Measurements from ENCODE around the gene MRPS31.

MRPS31 gene

GRCh38 chr13:40770934-40771618 is at the start of gene MRPS31:
Gene MRPS31, minus strand, starts transcription at chr13:40771190. Its CDS starts 54 bp downstream, at chr13:40771136.
- peak; percentile 95 for FAIRE-seq

- FAIRE-seq: no peak
These were observed 48.9 kb upstream of the MRPS31 start for GRCh38 chr13:40819797-40820315.

DNA sequence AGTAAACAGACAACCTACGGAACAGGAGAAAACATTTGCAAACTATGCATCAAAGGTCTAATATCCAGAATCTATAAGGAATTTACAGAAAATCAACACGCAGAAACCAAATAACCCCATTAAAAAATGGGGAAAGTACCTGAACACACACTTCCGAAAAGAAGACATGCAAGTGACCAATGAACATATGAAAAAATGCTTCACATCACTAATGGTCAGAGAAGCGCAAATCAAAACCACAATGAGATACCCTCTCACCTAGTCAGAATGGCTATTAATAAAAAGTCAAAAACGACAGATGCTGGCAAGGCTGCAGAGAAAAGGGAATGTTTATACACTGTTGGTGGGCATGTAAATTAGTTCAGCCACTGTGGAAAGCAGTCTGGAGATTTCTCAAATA is 47.9 kb upstream of the MRPS31 start:
- no peak for FAIRE-seq

- no peak for FAIRE-seq
These were observed 43.8 kb upstream of the MRPS31 start for GRCh38 chr13:40814803-40815202.

DNA sequence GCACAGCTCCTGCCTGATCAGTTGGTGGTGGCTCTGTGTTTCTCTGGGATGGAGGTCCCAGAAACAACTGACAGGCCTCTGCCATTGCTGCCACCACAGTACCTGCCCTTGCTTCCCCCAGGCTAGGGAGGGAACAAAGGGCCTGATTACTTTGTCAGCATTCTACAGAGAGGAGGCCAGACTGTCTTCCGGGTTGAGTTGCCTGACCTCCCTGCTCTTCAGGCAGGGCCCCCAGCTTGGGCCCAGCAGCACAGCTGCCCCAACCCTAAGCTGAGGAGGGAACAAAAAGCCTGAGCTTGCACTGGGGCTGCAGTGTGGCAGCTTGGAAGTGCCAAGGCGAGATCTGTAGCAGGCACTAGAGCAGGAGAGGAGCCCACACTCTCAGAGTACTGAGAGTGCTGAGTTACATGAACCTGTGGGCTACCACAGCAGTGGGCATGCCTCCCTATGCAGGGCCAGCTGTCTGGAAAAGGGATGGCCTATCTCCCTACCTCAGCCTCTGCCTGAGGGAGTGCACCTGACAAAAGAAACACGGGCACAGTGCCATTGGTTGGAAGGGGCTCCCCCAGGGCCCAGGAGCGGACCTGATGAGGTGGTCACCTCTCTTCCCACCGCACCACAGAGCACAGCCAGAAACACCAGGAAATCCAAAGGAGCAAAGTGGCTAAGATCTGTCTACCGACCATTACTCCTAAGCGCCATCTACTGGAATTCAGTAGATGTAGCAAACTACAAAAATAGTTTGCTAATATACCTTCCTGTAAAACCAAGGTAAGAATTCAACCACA is 42.9 kb upstream of the MRPS31 start:
- peak; percentile 44 for FAIRE-seq

GRCh38 chr13:40812724-40813445 is 41.9 kb upstream of the MRPS31 start:
- FAIRE-seq: no peak

DNA sequence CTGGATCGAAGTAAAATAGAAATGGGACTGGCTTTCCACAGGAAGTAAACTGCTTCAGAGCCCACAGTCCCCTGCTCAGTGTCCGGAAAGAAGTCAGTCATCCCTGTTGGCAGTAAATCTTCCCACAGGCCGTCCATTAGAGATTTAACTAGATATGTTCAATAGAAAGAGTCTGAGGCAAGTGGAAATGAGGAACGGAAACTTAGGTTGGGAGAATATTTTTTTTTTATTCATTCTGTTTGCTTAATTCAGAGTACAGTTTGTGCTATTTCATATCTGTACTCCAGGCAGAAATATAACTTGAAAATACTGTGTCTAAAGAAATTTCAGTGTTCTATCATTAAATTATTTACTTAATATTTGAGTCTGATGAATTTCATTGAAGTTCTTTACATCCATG is 41.1 kb upstream of the MRPS31 start:
- no peak for FAIRE-seq

- no peak for FAIRE-seq
These were observed 38.5 kb upstream of the MRPS31 start for GRCh38 chr13:40809471-40809870.

DNA sequence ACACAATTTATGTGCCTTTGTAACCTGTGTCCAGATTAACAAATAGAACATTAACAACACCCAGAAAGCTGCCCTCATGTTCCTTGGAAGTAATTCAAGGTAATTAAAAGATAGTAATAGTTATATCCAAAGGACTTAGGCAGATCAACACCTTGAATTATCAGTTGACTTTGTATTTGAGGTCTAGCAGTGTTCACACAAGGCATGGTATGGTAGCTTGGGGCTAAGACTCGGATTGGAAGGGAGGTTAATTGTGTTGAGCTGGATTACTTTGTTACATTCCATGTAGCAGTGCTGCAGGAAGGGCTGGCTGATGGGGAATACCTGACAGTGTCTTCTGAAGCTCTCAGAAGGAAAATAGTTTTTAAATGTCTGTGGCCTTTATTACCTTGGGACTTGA is 35.3 kb upstream of the MRPS31 start:
- no peak for FAIRE-seq

GRCh38 chr13:40803316-40803715 is 32.3 kb upstream of the MRPS31 start:
- FAIRE-seq: no peak

- no peak for FAIRE-seq
These were observed 30.5 kb upstream of the MRPS31 start for GRCh38 chr13:40801255-40802217.

DNA sequence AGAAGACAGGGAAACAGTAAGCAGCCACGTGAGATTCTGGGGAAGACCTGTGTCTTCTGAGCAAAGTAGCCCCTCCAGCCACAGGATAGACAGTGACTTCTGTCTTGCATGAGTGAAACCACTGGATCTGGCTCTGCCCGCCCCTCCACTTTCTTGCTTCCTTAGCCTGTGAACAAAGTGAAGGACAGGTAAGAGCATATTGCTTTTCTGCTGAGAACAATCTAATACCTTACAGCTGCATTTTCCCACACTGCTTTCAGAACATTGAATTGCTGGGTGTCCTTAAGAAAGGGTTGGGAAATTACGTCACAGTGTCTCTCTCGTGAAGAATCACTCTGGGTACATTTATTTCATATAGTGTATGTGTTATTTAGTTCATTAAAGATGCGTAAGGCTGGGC is 29.6 kb upstream of the MRPS31 start:
- no peak for FAIRE-seq

GRCh38 chr13:40799508-40799907 is 28.5 kb upstream of the MRPS31 start:
- FAIRE-seq: no peak

DNA sequence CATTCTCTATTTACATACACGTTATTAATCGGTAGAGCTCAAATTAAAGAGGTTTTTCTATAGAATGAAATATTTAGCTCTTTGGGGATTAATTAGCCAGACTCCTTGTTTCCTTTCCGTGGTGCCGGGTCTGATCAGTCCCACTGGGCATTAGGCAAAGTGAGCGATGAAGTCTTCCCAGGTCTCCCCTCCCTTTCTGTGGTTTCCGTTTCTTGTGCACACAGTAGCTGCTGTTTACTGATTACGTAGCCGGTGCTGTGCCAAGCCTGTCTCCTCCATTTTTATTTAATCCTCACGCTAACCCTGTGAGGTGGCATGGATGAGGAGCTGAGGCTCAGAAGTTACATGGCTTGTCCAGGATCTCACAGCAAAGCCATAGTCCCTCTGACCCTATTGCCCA is 27.4 kb upstream of the MRPS31 start:
- no peak for FAIRE-seq

DNA sequence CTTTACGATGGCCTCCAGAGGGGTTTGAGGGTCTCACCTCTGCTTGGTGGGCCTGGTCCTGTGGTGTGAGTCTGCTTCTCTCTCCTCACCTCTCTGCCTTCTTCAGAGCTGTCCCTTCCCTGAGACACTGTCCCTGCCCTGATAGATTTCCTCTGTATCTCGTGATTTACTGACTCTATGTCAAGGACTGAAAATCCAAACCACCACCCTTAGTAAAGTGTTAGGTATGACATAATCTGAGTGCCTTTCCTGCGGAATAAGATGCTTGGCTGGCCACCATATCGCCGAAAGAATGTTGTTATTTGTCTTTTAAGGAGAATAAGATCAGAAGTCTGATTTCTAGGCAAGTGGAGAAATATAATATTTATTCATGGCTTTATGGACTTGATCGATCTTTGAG is 25.7 kb upstream of the MRPS31 start:
- no peak for FAIRE-seq

DNA sequence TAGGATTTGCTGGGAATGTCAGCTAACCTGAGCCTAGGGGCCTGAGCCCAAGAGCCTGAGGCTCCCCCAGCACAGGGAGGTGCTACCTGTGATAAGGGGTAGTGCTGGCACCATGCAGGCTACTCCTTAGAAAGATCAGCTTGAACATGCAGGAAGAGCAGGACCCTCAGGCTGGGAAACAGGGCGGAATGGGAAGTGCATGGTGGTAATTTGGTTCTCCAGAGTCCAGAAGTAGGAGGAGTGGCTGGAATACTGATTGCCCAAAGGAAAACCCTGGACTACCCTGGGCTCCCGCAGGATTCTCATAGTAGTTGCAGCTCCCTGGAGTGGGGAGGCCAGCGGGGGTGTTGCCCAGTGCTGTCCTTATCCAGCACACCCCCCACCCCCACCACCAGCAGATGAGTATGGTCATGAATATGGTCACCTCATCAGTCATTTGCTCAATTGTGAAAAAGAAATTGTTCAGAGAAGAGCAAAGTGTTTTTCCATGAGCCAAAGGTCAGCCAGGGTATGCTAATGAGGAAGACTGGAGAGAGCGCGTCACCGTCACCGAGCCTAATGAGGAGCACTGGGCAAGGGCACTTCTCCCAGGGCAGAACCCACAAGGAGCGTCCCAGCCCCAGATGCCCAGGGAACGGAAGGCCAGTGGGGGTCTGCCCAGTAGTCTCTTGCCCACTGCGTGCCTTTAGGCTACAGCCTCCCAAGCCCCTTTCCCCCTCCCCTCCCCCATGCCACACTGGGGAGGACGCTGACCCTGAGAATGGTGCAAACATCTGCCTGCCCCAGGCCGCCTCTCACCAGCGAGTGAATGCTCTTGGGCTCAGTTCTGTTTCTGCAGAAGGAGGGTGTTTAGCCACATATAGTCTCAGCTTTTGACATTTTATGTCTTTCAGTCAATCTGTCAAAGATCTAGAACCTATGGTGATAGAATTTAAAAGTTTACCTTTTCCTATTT is 23.7 kb upstream of the MRPS31 start:
- no peak for FAIRE-seq

DNA sequence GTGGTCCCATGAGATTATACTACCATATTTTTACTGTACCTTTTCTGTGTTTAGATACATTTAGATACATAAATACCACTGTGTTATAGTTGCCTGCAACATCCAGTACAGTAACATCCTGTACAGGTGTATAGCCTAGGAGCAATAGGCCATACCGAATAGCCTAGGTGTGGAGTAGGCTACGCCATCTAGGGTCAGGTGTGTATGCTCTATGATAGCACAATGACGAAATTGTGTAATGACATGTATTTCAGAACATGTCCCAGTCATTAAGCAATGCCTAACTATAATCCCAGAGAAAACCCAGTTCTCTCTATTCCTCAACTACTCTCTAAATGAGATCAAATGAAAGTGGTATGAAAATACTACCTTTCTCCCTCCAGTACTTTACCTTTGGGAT is 22.3 kb upstream of the MRPS31 start:
- no peak for FAIRE-seq

DNA sequence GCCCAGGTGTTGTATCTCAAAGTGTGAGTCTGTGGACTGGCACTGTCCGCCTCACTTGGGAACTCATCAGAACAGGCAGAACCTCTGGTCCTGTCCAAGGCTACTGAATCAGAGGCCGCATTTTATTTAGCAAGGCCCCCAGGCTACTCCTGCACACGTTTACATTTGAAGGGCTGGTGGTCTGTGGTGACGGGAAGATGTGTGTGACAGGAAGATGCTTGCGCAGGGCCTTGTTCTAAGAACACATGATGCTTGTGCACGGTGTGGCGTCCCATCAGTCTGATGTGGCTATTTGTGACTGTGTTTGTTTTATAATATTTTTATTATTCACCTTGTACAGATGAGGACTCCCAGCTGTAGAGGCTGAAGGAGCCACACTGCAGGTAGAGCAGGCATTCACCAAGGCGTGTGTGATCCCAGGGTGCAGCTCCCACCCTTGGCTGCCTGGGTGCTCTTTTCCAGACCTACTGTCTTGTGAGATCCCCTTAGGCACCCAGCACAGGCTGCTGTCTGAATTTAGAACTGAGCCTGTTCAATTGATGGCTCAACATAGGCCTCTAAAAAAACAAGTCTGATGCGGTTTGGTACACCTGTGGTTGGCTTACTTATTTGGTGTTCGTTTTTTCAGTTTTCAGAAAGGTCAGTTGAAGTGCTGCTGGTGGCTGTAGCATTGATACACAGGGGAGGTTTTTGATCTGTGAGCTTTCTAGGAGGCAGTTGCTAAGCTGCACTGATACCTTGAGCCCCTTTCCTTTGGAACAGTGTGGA is 21.5 kb upstream of the MRPS31 start:
- no peak for FAIRE-seq

- FAIRE-seq: no peak
These were observed 19.2 kb upstream of the MRPS31 start for GRCh38 chr13:40790154-40790616.
